Kidney epithelial cell (primary cell): ENCODE data around the gene PGAM2. TPM values are rescaled to one million over a fixed set of nuclear protein-coding genes. Genes with fewer than 3 reads are reported as not detected.
"Not testable (repeated sequence)": the region's sequence is repeated elsewhere in the genome, so short reads cannot be mapped to it uniquely, and the experiment has no call there.

Experiments used
- DNase-seq: peaks from one replicate; pipeline ENCODE4 v3.0.0-alpha.2; 2010; ENCODE audit warnings: low read depth
- H3K27me3 ChIP-seq: 2 replicates; pipeline ENCODE4 v1.6.0; 2011; ENCODE audit warnings: low read length; ENCODE audit not compliant: control insufficient read depth, insufficient read depth
- H3K36me3 ChIP-seq: 2 replicates; pipeline ENCODE4 v1.5.1; 2011; ENCODE audit warnings: low read length; ENCODE audit not compliant: control insufficient read depth, insufficient read depth
- H3K4me3 ChIP-seq: 2 replicates; pipeline ENCODE4 v1.5.1; 2011; ENCODE audit warnings: low read depth, mild to moderate bottlenecking, control low read depth, low read length
- CTCF ChIP-seq: IDR thresholded peaks from 2 replicates; pipeline ENCODE4 v1.5.1; 2011; ENCODE audit warnings: mild to moderate bottlenecking, moderate library complexity, low read length, control low read depth, inconsistent platforms; ENCODE audit not compliant: insufficient read depth, poor library complexity, severe bottlenecking
- total RNA-seq: library from RNA; depleted of rRNA; stranded (reverse); fragments of >200 nt; gene quantifications from 2 replicates; pipeline ENCODE4 v1.2.3, GENCODE V29; 2015

Gene PGAM2
- total RNA-seq, 1 donor from 2014 or later = not detected

GRCh38 chr7:44033971-44034844, 31.2 kb downstream of the PGAM2 start:
- not testable (repeated sequence) for DNase-seq, H3K27me3 ChIP-seq, H3K36me3 ChIP-seq, H3K4me3 ChIP-seq

DNA sequence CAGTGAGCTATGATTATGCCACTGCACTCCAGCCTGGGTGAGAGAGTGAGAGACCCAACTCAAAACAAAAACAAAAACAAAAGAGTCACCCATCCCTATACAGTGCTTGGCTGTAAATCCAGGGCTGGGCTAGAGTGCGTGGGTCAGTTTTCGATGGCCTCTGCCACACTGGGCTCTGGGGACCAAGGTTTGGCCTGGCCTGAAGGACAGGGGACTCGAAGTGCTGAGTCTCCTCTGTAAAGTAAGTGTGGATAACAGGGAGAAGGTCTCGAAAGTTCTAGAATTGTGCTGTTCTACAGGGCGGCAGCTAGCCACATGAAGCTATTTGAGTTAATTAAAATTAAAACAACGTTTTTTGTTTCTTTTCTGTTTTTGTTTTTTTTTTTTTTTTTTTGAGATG, 33.3 kb downstream of the PGAM2 start:
- not testable (repeated sequence) for H3K36me3 ChIP-seq, DNase-seq, H3K27me3 ChIP-seq, H3K4me3 ChIP-seq

DNA sequence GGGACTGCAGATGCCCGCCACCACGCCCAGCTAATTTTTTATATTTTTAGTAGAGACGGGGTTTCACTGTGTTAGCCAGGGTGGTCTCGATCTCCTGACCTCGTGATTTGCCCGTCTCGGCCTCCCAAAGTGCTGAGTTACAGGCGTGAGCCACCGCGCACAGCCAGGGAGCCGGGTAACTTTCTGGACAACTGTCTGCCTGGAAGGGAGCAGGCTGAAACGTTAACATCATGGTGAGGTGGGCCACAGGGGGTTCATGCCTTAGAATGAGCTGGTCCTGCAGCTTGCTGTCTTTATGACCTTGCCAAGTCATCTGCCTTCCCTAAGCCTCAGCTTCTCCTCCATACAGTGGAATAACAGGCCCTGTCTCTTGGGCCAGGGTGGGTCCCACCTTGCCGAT, 34.0 kb downstream of the PGAM2 start:
- not testable (repeated sequence) for DNase-seq, H3K36me3 ChIP-seq, H3K27me3 ChIP-seq, H3K4me3 ChIP-seq

DNA sequence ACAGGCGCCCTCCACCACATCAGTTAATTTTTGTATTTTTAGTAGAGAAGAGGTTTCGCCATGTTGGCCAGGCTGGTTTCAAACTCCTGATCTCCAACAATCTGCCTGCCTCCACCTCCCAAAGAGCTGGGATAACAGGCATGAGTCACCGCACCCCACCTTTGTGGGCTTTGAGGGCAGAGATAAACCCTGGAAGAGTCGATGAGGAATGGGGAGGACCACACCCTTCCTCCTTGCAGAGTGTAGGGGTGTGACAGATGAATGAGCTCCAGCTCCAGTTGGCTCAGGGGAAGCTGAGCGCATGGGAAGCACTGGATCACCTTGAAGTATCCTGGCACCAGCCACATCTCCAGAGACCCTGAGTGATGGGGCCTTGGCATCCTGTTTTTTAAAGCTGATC, 35.3 kb downstream of the PGAM2 start:
- H3K27me3 ChIP-seq, H3K4me3 ChIP-seq, DNase-seq, H3K36me3 ChIP-seq: not testable (repeated sequence)

- not testable (repeated sequence) for H3K36me3 ChIP-seq, DNase-seq, H3K27me3 ChIP-seq, H3K4me3 ChIP-seq
These were observed 35.9 kb downstream of the PGAM2 start for GRCh38 chr7:44029433-44029832.

GRCh38 chr7:44022796-44023467, 42.4 kb downstream of the PGAM2 start:
- not testable (repeated sequence) for H3K27me3 ChIP-seq, DNase-seq, H3K36me3 ChIP-seq, H3K4me3 ChIP-seq

DNA sequence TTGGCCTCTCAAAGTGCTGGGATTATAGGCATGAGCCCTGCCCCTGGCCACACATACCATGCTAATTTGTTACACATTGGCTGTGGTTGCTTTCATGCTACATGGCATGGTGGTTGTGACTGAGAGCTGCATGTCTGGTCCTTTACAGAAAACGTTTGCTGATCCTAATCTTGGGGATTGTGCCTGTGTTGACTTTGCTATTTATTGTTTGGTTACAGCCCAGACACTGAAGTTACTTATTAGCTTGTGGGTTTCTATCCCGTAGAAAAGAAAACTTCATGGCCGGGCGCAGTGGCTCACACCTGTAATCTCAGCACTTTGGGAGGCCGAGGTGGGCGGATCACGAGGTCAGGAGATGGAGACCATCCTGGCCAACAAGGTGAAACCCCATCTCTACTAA, 43.3 kb downstream of the PGAM2 start:
- not testable (repeated sequence) for DNase-seq, H3K36me3 ChIP-seq, H3K27me3 ChIP-seq, H3K4me3 ChIP-seq

DNA sequence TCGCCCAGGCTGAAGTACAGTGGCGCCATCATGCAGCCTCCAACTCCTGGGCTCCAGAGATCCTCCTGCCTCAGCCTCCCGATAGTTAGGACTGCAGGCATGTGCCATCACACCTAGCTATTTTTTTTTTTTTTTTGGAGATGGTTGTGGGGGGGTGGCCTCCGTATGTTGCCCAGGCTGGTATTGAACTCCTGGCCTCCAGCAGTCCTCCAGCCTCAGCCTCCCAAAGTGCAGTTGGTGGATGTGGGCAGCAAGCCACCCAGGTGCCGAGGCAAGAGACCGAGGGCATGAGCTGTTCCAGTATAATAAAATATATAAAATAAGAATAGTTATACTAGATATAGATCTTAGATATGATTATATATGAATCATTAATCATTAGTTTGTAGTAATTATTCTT, 45.5 kb downstream of the PGAM2 start:
- DNase-seq, H3K36me3 ChIP-seq: not testable (repeated sequence)

GRCh38 chr7:44018857-44019807, 46.2 kb downstream of the PGAM2 start:
- peak; percentile 69 for TF ChIP-seq CTCF
- H3K36me3 ChIP-seq, H3K27me3 ChIP-seq: not testable (repeated sequence)
- DNase-seq = peak; percentile 56
- peak overlapping the region; percentile 62 for H3K4me3 ChIP-seq

More for the DNA sequence above, 45.5 kb downstream of the PGAM2 start:
- not testable (repeated sequence) for H3K4me3 ChIP-seq, H3K27me3 ChIP-seq

GRCh38 chr7:44015090-44015489, 50.3 kb downstream of the PGAM2 start:
- H3K4me3 ChIP-seq, H3K27me3 ChIP-seq, H3K36me3 ChIP-seq, DNase-seq: not testable (repeated sequence)

Other genes starting within 250 kb of the PGAM2 start
- 142 and 168 TPM in 2 replicates for gene MRPS24, start 196.1 kb downstream of the PGAM2 start, total RNA-seq
- 30.0 and 30.1 TPM in 2 replicates for gene URGCP, start 159.0 kb downstream of the PGAM2 start, total RNA-seq
- gene UBE2D4, start 139.1 kb downstream of the PGAM2 start, total RNA-seq = 27.4 and 34.0 TPM in 2 replicates
- gene SPDYE1, start 67.7 kb downstream of the PGAM2 start, total RNA-seq = not detected in 2 replicates
- 120 and 121 TPM in 2 replicates for gene DBNL, start 20.9 kb downstream of the PGAM2 start, total RNA-seq
- 19.8 and 22.1 TPM in 2 replicates for gene POLM, start 17.0 kb upstream of the PGAM2 start, total RNA-seq
- gene AEBP1, start 38.8 kb upstream of the PGAM2 start, total RNA-seq = 81.1 and 82.8 TPM in 2 replicates
- gene POLD2, start 58.0 kb upstream of the PGAM2 start, total RNA-seq = 72.8 and 73.0 TPM in 2 replicates
- gene MYL7, start 75.8 kb upstream of the PGAM2 start, total RNA-seq = 1.2 and 3.0 TPM in 2 replicates
- gene GCK, start 123.9 kb upstream of the PGAM2 start, total RNA-seq = 0.75 and 2.3 TPM in 2 replicates
- 124 and 128 TPM in 2 replicates for gene YKT6, start 135.4 kb upstream of the PGAM2 start, total RNA-seq